Measurements from ENCODE around the gene BCAS3.
"Not testable (repeated sequence)": the region's sequence is repeated elsewhere in the genome, so short reads cannot be mapped to it uniquely, and the experiment has no call there.

Gene BCAS3

DNA sequence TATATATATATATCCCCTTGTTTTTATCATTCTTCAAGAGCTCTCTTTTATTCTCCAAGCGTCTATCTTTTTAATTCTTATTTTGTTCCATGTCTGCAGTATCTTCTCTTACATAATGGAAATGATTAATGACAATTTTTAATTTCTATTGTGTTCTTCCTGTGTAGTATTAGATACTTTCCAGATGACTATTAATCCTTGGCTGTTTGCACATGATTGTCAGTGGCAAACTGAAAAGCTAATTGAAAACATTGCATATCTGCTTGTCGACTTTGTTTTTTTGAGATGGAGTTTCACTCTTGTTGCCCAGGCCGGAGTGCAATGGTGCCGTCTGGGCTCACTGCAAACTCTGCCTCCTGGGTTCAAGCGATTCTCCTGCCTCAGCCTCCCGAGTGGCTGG, 124.7 kb downstream of the BCAS3 start:
- DNase-seq = no peak

- no peak for DNase-seq
These were observed 125.4 kb downstream of the BCAS3 start for GRCh38 chr17:60803059-60803458.

DNA sequence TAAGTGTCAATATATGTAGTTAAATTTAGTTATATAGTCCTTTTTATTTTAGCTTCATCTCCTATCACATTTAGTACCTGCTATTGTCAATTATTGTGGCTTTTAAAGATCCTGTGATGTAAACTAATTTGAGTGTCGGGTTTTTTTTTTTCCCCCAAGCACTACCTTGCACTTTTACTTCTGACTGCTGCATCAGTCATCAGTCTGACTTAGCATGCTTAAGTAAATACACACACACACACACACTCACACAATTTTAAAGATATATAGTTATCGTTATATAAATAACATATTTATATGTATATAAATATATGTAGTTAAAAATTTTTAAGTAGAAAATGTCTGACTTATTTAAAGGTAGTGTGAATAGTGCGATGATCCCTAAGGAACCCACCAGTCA, 127.2 kb downstream of the BCAS3 start:
- DNase-seq = no peak

GRCh38 chr17:60809421-60809820, 131.8 kb downstream of the BCAS3 start:
- no peak for DNase-seq

GRCh38 chr17:60814941-60815340, 137.3 kb downstream of the BCAS3 start:
- DNase-seq = not testable (repeated sequence)

- no peak for DNase-seq
These were observed 139.5 kb downstream of the BCAS3 start for GRCh38 chr17:60817192-60817591.

DNA sequence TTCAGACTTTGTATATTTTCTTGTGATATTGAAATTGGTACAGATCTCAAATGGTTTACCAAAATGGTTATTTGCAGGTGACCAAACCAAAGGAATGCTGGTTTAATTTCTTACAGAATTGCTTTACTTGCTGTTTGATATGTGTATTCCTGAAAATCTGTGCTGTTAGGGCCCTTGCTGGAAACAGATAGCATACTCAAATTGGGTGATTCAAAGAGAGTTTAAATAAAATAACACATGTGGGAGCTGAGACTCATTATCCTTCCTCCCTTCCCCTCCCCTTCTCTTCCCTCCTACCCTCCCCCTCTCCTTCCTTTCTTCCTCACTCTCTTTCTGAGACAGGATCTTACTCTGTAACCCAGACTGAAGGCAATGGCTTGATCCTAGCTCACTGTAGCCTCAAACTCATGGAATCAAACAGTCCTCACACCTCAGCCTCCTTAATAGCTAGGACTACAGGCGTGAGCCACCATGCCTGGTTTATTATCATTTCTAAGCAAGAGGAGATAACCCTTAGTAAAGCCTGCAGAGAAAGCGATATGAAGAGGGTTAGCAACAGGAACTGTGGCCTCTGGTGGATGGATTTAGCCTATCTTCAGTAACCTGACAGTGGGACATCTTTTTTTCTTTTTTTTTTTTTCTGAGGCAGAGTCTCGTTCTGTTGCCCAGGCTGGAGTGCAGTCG, 141.9 kb downstream of the BCAS3 start:
- DNase-seq = no peak

GRCh38 chr17:60823515-60823914, 145.9 kb downstream of the BCAS3 start:
- DNase-seq = no peak

- no peak for DNase-seq
These were observed 147.7 kb downstream of the BCAS3 start for GRCh38 chr17:60825351-60825750.

DNA sequence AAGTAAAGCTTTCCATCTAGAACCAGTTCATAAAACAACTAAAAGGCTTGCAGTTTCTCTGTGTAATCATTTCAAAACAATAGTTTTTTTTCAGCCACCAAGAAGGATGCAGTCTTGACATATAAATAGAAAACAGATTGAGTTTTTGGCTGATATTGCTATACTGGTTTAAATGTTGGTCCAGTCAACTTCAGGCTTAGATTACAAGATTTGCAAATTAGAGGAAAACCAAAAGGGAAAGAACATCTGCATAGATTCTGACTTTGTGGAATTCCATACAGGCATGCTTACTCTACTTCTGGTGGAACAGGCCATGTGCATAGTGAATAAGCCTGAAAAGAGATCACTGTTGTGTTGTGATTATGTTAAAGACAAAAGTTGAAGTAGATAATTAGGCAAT, 150.3 kb downstream of the BCAS3 start:
- no peak for DNase-seq

- no peak for DNase-seq
These were observed 154.5 kb downstream of the BCAS3 start for GRCh38 chr17:60832151-60832585.

GRCh38 chr17:60832631-60833030, 155.0 kb downstream of the BCAS3 start:
- DNase-seq = no peak

DNA sequence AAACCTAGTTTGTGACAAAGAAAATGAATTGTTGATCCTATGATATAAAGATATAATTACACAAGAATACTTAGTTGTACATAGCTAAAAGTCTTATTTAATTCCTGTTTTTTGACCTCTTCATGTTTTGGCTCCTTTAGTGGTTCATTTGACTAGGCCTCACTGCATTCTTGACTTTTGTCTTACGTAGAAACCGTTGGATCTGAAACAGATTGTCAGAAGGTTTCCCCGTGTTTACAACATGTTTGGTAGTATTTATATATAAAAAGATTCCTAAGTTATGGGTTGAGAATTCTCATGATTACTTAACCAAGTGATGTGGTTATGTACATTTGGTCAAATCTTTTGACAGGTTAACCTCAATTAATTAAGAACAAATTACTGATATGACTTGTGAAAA, 162.8 kb downstream of the BCAS3 start:
- no peak for DNase-seq

GRCh38 chr17:60845012-60845411, 167.4 kb downstream of the BCAS3 start:
- DNase-seq = no peak

GRCh38 chr17:60846175-60846574, 168.5 kb downstream of the BCAS3 start:
- DNase-seq = no peak

DNA sequence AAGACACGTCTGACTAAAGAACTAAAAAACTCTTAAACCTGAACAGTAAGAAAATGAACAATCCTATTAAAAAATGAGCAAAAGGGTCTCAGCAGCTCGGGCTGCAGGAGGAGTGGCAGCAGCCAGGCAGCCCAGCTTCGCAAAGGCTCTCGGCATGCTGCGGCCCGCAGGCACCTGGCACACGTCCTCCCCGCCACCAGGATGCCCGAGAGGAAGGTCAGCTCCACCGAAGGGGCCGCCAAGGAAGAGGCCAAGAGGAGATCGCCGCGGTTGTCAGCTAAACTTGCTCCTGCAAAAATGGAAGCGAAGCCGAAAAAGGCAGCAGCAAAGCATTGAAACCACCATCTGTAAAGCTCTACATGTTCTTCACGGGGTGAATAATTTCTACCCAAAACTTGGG, 173.5 kb downstream of the BCAS3 start:
- no peak for DNase-seq

- no peak for DNase-seq
These were observed 180.0 kb downstream of the BCAS3 start for GRCh38 chr17:60857556-60858080.

DNA sequence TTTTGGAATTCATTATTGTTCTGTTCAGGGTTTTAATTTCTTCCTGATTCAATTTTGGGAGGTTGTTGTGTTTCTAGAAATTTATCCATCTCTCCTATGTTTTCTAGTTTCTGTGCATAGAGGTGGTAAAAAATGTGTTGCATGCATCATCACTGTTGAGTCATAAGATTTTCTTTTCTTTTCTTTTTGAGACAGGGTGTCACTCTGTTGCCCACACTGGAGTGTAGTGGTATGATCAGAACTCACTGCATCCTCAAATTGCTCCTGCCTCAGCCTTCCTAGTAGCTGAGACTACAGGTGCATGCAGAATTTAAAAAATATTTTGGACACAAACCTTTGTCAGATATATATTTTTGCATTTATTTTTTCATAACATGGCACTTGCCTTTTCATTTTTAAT, 184.8 kb downstream of the BCAS3 start:
- DNase-seq = no peak

DNA sequence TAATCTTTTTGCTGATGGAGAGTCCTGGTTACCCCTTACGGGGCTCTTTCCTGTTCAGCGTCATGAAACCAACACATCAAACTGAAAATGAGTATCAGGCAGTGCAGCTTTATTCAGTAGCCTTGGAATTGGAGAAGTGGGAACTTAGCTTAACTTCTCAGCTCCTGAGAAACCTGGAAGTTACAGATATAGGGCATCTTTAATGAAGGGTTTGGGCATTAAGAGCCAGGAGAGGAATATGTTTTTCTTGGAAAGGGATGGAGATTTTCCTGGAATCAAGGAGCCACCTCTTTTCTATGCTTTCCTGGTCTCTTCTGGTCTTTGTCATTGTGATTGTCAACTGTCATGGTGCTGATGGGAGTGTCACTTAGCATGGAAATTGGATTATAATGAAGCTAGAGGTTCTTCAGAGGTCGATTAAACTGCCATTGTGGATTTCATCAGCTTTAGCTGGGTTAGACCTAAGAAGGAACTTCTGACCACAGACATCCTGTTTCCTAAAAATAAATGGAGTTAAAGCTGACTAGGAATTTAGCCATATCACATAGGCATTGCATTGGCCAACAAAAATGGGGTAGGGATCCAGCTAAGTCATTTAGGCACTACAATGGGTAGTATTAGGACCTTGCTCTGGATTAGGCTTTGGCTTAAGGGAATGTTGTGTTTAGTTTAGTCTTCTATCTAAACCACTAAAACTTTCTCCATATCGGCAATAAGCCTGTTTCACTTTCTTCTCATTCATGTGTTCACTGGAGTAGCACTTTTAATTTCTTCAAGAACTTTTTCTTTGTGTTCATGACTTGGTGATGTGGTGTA, 186.4 kb downstream of the BCAS3 start:
- no peak for DNase-seq

- DNase-seq = no peak
These were observed 187.0 kb downstream of the BCAS3 start for GRCh38 chr17:60864708-60865005.

GRCh38 chr17:60874772-60875171, 197.1 kb downstream of the BCAS3 start:
- no peak for DNase-seq

DNA sequence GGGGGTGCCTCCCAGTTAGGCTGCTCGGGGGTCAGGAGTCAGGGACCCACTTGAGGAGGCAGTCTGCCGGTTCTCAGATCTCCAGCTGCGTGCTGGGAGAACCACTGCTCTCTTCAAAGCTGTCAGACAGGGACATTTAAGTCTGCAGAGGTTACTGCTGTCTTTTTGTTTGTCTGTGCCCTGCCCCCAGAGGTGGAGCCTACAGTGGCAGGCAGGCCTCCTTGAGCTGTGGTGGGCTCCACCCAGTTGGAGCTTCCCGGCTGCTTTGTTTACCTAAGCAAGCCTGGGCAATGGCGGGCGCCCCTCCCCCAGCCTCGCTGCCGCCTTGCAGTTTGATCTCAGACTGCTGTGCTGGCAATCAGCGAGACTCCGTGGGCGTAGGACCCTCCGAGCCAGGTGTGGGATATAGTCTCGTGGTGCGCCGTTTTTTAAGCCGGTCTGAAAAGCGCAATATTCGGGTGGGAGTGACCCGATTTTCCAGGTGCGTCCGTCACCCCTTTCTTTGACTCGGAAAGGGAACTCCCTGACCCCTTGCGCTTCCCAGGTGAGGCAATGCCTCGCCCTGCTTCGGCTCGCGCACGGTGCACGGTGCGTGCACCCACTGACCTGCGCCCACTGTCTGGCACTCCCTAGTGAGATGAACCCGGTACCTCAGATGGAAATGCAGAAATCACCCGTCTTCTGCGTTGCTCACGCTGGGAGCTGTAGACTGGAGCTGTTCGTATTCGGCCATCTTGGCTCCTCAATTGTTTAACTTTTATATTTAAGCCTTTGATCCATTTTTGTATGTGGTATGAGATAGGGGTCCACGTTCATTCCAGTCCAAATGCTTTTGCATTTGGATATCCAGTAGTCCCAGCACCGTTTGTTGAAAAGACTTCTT, 209.3 kb downstream of the BCAS3 start:
- not testable (repeated sequence) for DNase-seq

- no peak for DNase-seq
These were observed 210.0 kb downstream of the BCAS3 start for GRCh38 chr17:60887614-60888028.

All from activated CD8-positive, alpha-beta memory T cell treated with anti-CD3 and anti-CD28 coated beads, Interleukin-2, amount 50 U/mL, for 48 hours (primary cell).